ENCODE data around the gene TMEM80. TPM values are rescaled to one million over a fixed set of nuclear protein-coding genes. Genes with fewer than 3 reads are reported as not detected.
"Not testable (repeated sequence)": the region's sequence is repeated elsewhere in the genome, so short reads cannot be mapped to it uniquely, and the experiment has no call there.

Gene TMEM80
- total RNA-seq, 1 donor from 2014 or later: 12.8 TPM

- H3K9me3 ChIP-seq; intact Hi-C loops (cut with DNase I); H3K27me3 ChIP-seq; H3K4me3 ChIP-seq; H3K36me3 ChIP-seq; DNase-seq (ENCODE audit: extremely low spot score in 2 of 2); H3K4me1 ChIP-seq; H3K27ac ChIP-seq: not testable (repeated sequence)
- peak in 1 of 2 donors; percentile 24 for TF ChIP-seq POLR2AphosphoS5 (IDR thresholded peaks at IDR 0.05; ENCODE audit: insufficient read depth in 1 of 2, low read depth in 1 of 2)
These were observed 42.3 kb downstream of the TMEM80 start for GRCh38 chr11:737899-738298.

GRCh38 chr11:742156-742546, 46.5 kb downstream of the TMEM80 start:
- Histone ChIP-seq H3K27me3 (no peaks in the 10 kb centered on the region), H3K27ac (no peak overlapping the region), H3K36me3 (no peaks in the 10 kb centered on the region), H3K4me3 (no peak overlapping the region), H3K4me1 (peaks cover 19% of the 10 kb centered on the region), H3K9me3 (no peaks in the 10 kb centered on the region)
- no peak for DNase-seq (ENCODE audit: extremely low spot score in 2 of 2)
- TF ChIP-seq CTCF (IDR thresholded peaks at IDR 0.05): no peak
- no peak for TF ChIP-seq POLR2AphosphoS5 (IDR thresholded peaks at IDR 0.05; ENCODE audit: insufficient read depth in 1 of 2, low read depth in 1 of 2)
- no peak for TF ChIP-seq POLR2A (IDR thresholded peaks at IDR 0.05)
- intact Hi-C loops (cut with DNase I): no loop called here

- no peak overlapping the region for H3K4me3 ChIP-seq
- H3K9me3 ChIP-seq: no peaks in the 10 kb centered on the region
- no peak overlapping the region for H3K27ac ChIP-seq
- TF ChIP-seq POLR2A (IDR thresholded peaks at IDR 0.05): no peak
- TF ChIP-seq CTCF (IDR thresholded peaks at IDR 0.05): no peak
- TF ChIP-seq POLR2AphosphoS5 (IDR thresholded peaks at IDR 0.05; ENCODE audit: insufficient read depth in 1 of 2, low read depth in 1 of 2): no peak
- intact Hi-C loops (cut with DNase I): no loop called here
- no peaks in the 10 kb centered on the region for H3K36me3 ChIP-seq
- no peaks in the 10 kb centered on the region for H3K27me3 ChIP-seq
- H3K4me1 ChIP-seq: peaks cover 15% of the 10 kb centered on the region
- no peak for DNase-seq (ENCODE audit: extremely low spot score in 2 of 2)
These were observed 47.1 kb downstream of the TMEM80 start for GRCh38 chr11:742571-743201.

GRCh38 chr11:745428-745827, 49.8 kb downstream of the TMEM80 start:
- H3K4me1 ChIP-seq: peaks cover 36% of the 10 kb centered on the region
- intact Hi-C loops (cut with DNase I): no loop called here
- H3K36me3 ChIP-seq: no peaks in the 10 kb centered on the region
- H3K27me3 ChIP-seq: no peaks in the 10 kb centered on the region
- no peak overlapping the region for H3K4me3 ChIP-seq
- H3K9me3 ChIP-seq: no peaks in the 10 kb centered on the region
- TF ChIP-seq POLR2AphosphoS5 (IDR thresholded peaks at IDR 0.05; ENCODE audit: insufficient read depth in 1 of 2, low read depth in 1 of 2) (no peak), CTCF (IDR thresholded peaks at IDR 0.05) (no peak), POLR2A (IDR thresholded peaks at IDR 0.05) (no peak)
- DNase-seq (ENCODE audit: extremely low spot score in 2 of 2): no peak
- H3K27ac ChIP-seq: no peak overlapping the region

- peaks cover 36% of the 10 kb centered on the region for H3K4me1 ChIP-seq
- no peak for TF ChIP-seq CTCF (IDR thresholded peaks at IDR 0.05)
- no peak for TF ChIP-seq POLR2A (IDR thresholded peaks at IDR 0.05)
- TF ChIP-seq POLR2AphosphoS5 (IDR thresholded peaks at IDR 0.05; ENCODE audit: insufficient read depth in 1 of 2, low read depth in 1 of 2): no peak
- peak overlapping the region; percentile 74 for H3K27ac ChIP-seq
- intact Hi-C loops (cut with DNase I): no loop called here
- H3K36me3 ChIP-seq: no peaks in the 10 kb centered on the region
- peak overlapping the region; percentile 91 to 99 for H3K4me3 ChIP-seq
- no peaks in the 10 kb centered on the region for H3K27me3 ChIP-seq
- no peak for DNase-seq (ENCODE audit: extremely low spot score in 2 of 2)
- no peaks in the 10 kb centered on the region for H3K9me3 ChIP-seq
These were observed 50.9 kb downstream of the TMEM80 start for GRCh38 chr11:746289-747157.

All from vagina (tissue), 2 donors.